IPS DF 19.7 (cell line): ENCODE data around the gene SFRP5.

Experiments
- DNase-seq: peaks from one replicate; pipeline ENCODE4 v3.0.0-alpha.2; 2013; ENCODE audit warnings: low read depth, low spot score

The SFRP5 gene, protein sequence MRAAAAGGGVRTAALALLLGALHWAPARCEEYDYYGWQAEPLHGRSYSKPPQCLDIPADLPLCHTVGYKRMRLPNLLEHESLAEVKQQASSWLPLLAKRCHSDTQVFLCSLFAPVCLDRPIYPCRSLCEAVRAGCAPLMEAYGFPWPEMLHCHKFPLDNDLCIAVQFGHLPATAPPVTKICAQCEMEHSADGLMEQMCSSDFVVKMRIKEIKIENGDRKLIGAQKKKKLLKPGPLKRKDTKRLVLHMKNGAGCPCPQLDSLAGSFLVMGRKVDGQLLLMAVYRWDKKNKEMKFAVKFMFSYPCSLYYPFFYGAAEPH

DNA sequence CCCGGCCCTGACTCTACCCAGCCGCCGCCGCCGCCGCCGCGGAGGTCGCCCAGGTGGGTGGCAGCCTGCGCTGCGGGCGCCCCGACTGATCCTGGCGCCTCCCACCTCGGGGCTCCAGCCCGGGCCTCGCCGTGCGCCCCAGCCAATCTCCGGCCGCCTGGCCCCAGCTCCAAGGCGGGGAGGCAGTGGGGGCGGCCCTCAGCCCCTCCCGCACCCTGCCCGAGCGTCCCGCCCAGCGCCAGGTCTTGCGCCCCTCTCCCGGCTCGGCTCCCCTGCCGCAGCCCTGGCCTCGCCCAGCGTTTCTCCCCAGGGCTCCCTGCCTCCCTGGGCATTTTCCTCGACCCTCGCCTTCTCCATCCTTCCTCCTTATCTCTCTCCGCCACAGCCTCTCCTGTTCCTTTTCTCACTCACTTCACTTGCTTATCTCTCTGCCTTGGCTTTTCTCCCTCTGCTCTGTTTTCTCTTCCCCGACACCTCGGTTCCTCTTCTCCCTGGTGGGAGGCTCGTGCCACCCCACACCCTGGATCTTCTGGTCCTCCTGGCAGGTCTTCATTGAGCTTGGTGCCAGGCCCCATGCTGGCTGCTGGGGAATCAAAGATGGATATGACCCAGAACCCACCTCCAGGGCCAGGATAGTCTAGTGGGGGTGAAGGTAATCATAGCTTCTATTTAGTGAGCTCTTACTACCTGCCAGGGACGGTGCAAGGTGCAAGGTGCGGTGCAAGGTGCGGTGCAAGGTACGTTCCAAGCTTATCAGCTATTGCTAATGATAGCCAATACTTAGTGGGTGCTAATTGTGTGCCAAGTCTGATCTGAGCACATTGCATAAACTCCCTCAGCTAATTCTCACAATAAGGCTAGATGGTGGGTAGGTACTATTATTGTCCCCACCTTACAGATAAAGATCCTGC, at the start of gene SFRP5:
Gene SFRP5, minus strand, starts transcription at position 87 of the 911 bp plus-strand sequence. CDS start 166 bp downstream, outside the sequence.
- DNase-seq: no peak

DNA sequence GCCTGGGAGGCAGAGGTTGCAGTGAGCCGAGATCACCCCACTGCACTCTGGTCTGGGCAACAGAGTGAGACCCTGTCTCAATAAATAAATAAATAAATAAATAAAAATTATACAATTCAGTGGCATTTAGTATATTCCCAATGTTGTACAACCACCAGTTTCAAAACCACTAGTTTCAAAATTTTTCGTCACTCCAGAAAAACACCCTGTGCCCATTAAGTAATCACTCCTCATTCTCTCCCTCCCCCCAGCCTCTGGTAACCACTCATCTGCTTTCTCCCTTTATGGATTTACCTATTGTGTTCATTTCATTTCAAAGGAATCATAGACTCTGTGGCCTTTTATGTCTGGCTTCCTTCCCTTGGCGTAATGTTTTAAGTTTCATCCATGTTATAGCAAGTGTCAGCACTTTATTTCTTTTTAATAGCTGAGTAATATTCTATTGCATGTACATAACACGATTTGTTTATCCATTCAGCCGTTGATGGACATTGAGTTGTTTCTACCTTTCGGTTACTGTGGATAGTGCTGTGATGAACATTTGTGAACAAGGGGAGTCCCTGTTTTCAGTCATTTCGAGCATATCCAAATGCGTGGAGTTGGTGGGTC, 48.4 kb upstream of the SFRP5 start:
- DNase-seq: no peak

DNA sequence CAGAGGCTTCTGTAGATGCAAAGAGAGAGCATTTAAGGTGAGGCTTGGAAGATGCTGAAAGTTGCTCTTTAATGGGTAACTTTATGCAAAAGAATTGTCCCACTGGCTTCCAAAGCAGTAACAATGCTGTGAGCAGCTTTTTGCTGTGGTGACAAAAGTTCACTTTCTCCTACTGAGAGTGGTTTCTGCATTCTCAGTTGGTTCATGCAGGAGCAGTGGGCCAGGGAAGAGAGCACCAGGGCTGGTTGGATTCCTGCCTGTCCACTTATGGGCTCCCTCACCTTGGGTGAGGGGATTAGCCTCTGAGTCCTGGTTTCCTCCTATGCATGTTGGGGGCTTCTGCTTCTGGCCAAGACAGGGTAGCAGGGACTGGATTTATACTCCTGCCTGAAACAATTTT, 46.8 kb upstream of the SFRP5 start:
- no peak for DNase-seq

DNA sequence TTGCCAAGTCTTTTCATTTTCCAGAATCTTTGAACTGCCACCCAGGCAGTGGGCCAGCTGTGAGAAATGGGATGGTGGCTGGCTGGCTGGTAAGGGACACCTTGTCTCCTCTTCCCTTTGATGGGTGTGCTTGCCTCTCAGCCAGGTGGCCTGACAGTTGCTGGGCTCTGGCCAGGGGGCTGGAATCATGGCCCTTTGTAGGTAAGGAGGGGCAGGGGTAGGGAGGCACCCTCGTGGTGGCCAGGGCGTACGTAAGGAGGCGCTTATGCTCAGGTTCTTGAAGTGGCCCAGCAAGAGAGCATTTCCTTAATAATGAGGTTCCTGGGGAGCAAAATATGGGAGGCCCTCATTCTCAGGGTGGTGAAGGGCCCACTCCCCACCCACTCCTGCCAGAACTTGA, 44.8 kb upstream of the SFRP5 start:
- DNase-seq: no peak

DNA sequence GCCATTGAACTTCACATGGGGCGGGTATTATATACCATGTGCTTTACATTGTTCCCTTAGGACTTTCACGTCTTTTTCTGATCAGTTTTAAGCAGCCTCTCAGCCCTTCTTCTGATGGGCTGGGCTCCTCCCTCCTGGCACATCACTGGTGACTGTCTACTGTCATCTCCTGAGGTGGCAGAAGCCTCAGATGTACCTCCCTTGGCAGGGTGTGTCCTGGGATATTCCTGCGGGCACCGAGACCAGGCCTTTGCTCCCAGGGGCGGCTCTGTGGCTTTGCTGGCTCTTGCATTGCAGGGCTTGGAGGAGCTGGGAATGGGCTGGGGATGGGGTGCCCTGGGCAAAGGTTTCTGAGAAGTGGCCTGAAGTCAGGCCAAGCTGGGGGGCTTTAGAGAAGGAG, 43.2 kb upstream of the SFRP5 start:
- no peak for DNase-seq

DNA sequence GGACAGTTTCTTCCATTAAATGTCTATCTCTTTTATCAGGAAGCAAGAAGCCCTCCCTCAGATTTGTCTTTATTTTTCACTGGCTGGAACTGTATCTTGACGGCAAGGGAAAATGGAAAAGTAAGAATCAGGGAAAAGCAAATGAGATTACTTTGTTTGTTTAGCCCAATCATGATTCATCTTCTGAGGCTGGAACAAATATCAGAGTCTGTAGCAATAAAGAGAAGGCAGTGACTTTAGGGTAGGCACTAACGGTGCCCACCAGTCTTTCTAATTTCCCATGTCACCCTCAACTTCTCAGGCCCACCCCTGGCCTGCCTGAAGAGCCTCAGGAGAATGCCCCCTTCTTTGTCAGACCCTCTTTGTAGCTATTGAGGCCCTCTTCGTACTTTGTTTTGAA, 41.5 kb upstream of the SFRP5 start:
- DNase-seq: no peak

DNA sequence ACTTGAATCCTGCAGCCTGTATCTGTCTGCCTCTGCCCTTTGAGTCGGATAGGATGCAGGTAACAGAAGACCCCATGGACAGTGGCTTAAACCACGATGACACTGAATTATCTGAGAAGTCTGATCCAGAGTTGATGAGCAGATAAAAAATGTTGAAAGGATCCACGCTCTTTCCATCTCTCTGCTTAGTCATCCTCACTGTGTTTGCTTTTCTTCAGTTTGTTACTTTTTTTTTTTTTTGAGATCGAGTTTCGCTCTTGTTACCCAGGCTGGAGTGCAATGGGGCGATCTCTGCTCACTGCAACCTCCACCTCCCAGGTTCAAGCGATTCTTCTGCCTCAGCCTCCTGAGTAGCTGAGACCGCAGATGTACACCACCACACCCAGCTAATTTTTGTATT, 40.9 kb upstream of the SFRP5 start:
- no peak for DNase-seq

DNA sequence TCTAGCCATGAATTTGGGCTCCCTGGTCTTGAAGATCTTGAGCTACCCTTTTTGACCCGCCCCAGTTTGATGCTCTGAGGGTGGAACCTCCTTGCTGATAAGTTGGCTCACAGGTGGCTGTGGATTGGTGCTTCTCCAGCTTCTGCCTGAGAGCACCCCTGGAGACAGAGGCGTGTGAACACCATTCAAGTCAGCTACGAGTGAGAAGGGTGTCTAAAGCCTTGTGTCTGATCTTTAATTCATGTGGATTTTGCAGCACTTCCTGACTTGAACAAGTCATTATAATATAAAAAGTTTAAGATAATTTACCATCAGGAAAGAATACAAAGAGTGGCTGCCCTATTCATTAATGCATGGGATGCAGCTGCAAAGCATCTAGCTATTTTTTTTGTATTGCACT, 40.2 kb upstream of the SFRP5 start:
- DNase-seq: no peak

DNA sequence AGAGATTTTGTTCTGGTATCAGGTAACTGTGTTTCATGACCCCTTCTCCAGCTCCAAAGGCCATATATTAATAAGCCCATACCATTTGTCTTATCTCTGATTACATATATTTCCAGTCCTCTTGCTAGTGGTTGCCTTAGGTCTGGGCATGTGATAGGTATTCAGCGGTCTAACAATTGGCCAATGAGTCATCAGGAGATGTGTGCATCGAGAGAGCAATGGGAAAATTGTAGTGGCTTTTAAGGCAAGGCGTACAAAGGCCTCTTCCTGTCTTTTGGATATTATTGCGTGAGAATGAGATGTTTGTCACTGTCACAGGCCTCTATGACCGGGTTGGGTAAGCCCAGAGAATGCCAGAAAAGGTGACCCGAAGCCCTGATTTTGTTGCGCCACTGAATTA, 38.6 kb upstream of the SFRP5 start:
- DNase-seq: no peak

DNA sequence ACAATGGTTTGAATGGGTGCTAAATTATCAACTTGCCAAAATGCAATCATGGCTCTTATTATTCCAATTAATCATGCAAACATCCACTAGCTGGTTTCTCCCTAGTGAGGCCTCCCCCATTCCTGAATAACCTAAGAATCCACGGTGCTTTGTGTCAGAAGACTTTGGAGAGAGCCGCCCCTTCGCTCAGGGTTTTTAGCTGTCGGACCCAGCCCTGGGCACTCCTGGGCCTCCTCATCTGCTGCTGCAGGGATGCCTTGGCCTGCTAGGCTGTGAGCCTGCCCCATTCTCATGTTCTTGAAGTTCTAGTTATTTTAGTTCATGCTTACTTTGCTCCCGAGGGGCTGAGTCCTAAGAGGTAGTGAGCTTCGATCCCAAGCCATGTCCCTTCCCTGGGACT, 34.1 kb upstream of the SFRP5 start:
- no peak for DNase-seq

DNA sequence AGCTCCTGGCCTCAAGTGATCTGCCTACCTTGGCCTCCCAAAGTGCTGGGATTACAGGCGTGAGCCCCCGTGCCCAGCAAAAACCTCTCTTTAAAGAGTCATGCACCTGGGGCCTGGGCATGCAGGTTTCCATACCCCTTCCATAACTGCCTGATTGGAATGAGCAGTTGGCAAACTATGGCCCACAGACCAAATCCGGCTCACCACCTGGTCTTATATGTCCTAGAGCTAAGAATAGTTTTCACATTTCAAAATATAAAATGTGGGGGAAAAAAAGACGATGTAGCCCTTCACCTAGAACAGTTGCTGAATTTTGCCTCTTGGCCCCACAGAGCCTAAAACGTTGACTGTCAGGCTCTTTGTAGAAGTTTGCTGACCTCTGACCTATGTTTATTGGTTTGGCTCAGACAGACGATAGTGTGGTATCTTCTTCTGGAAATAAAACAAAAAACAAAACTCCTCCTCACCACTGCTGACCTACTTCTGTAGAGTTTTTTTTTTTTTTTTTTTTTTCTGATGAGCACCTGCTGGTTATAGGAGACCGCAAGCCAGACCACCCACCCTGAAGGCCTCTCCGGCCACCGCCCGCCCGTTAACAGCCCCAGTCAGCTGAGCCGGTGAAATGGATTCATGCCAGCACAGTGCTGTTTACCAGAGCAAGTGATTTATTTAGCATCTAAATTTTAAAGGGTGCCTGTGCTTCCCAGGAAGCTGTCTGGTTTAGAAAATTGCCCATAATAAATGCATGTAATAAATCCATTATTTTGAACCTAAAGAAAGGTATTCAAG, 33.5 kb upstream of the SFRP5 start:
- DNase-seq: no peak

DNA sequence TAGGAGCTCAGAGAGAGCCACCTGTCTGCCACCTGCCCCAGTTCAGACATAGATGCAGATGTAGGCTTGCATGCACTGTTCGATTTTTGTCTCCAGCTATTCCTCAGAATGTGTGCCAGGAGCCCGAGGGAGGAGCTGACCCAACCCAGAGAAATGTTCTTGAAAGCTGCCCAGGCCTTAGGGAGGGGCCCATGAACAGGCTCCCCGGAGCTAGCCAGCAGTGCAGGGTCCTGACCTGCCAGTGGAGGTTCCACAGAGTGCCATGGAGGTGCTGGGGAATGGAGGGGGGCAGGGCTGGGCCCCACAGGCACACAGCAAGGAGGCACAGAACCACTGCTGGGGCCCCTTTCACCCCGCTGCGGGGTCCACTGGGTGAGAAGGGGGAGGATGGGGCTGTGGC, 29.6 kb upstream of the SFRP5 start:
- DNase-seq: no peak

DNA sequence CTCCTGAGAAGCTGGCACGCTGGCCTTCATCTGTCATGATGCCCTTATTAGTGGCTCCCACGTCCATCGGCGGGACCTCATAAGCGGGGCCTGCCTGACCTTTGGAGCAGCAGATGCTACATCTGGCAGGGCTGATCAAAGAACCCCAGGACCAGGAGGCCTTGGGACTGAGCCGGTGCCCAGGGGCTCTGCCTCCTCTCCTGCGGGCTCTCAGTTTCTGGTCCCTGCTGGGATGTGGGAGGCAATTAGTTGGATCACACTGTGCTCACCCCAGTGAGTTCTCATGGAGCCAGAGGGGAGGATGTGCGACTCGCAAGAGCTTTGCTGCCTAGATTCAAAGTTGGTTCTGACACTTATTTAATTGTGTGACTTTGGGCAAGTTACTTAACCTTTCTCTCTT, 28.7 kb upstream of the SFRP5 start:
- DNase-seq: no peak

DNA sequence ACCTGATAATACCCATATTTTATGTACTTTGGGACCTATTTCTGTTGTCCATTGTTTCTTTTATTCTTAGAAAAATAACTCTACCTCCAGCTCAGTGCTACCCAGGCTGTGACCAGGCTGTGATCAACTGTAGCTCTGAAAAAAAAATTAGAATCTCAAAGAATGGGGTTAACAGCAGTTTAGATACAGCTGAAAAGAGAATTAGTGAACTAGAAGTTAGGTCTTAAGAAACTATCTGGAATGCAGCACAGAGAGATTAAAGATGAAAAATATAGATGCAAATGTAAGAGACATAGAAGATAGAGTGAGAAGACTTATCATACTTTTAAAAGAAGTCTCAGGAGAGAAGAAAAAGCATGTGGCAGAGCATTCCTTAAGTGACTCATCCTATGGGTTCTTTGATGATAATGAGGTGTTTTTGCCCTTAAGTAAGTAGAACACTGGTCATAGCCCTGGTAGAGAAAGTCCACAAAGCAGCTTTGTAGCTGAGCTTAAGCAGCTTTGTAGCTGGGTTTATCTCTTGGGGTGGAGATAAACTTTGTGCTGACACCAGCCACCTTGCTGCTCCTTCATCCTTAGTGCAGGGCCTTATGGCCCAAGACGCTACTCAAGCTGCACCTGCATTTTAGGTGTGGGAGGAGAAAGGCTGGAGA, 27.3 kb upstream of the SFRP5 start:
- DNase-seq: no peak

DNA sequence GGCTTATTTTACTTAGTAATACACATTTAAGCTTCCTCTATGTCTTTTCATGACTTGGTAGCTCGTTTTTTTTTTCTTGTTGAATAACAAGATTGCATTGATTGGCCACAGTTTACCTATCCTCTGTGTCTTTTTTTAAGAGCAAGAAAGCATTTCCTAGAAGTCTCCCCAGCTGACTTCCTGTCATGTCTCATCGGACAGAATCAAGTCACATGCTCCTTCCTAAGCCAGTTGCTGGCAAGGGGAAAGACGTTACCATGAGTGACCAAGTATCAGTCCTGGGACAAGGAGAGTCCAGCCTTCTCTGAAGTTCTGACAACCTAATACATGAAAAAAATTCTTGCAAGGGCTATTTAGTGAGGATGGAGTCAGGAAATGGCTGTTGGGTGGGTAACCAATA, 24.9 kb upstream of the SFRP5 start:
- DNase-seq: no peak

DNA sequence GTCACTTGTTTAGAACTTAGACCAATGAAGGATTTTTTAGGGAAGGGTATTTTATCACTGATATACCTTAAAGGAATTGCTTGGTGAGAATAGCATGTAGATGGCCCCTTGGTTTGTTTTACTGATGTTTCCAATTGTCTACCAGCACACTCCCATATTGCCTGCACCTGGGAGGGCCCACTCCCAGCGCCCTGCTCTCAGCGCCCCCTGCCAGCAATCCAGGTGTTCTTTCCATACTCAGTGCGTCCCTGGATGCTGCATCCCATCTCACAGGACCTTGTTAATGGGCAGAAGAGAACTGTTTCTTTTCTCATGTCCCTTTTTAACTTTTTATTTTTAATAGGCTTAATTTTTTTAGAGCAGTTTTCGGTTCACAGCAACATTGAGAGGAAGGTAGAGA, 24.1 kb upstream of the SFRP5 start:
- DNase-seq: no peak

DNA sequence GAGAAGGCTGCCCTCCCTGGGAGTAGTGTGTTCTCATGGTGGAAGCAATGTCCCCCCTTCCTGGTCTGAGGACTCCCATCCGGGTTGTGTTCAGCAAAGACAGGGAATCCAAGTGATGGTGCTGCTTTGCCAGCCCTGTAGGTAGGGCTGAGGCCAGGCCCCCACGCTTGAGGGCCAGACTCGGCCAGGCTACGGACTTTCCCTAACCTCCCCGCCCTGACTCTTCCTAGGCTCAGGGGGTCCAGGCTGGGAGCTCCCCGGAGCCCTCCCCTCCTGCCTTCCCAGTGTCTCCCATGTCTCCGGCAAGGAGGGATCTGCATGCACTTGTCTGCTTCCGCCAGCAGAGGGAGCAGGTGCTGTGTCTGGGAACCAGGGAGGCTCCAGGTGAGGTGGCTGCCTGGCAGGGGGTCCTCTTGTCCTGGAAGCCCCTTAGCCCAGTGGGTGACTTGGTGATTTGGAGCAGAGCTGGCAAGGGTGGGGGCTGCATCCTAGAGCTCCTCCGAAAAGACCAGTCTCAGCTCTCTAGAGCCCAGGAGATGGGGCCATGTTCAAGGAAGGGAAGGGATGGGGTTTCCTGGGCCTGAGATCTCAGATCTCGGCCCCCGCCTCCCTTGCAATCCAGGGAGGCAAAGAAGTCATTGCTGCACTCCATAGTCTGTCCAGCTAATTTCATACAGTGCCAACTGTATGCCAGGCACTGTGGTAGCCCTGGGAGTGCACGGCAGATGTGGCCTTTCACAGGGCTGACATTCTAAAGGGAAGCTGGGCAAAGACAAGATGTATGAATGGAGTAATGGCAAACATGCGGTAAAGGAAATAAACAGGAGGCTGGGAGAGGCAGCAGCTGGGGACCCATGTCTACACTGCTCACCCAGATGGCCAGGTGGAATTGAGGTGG, 20.3 kb upstream of the SFRP5 start:
- DNase-seq: peak; percentile 20

DNA sequence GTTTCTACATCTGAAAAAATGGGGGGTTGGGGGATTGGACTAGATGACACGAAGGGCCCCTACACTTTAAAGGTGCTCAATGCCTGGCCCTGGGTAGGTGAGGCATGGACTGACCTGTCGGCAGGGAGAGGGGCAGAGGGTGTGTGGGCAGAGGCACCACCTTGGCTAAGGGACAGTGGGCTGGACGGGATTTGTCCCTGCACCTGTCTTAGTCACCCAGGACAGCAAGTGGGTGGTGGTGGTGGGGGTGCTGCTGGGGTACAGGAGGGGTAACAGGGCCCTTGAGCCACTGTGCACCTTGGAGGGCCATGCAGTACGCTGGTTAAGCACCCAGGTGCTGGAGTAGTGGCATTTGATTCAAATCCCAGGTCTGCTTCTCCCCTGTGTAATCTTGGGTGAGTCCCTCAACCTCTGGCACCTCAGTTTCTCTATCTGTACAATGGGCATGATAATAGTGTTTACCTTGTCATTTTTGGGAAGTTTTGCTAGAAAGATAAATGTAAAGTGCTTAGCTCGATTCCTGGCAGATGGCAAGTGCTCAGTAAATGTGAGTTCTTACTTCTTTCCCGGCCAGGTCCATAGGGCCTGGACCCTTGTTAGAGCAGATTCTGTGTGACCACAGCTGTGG, 18.1 kb upstream of the SFRP5 start:
- no peak for DNase-seq

DNA sequence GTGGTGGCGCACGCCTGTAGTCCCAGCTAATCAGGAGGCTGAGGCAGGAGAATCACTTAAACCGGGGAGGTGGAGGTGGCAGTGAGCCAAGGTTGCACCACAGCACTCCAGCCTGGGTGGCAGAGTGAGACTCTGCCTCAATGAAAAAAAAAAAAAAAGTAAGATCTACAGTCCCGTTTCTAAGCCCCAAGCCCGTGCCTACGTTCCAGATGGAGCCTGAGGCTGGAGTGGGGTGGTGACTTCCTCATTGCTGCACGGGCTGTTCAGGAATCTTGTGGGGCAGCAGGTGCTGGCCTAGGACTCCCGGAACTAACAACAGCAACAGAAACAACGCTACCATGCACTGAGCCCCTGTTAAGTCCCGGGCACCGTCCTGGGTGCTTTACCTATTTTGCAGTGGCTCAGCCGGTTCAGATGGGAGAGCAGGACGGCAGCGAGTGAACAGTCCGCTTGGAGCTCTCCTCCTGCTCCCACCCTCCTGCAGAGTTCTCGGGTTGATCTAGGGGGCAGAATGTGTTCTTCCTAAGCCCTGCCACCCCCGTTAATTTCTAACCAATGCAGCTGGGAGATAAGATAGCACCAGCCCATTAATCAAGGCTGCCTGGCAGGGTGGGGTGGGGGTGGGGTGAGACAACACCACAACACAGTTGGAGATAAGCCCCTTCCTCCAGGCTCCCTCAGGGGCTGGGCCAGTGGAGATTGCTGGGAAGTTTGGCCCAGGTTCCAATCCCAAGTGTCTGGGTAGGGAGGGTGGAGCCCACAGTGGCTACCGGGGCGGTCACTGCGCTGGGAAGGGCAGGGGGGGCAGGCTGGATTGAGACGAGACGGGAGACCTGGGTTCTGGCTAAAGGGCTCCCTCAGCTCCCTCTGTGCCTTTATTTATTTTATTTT, 17.0 kb upstream of the SFRP5 start:
- DNase-seq: no peak
